Astrocyte of the cerebellum (primary cell): ENCODE measurements around the gene SLC6A20.

Experiments used
- DNase-seq: peaks from one replicate; pipeline ENCODE4 v3.0.0-alpha.2; 2011; ENCODE audit warnings: low read depth
- H3K4me3 ChIP-seq: 2 replicates; pipeline ENCODE4 v1.5.1; 2011; ENCODE audit warnings: mild to moderate bottlenecking, low read depth, low read length, moderate library complexity
- CTCF ChIP-seq: IDR thresholded peaks from 2 replicates; pipeline ENCODE4 v1.5.1; 2012; ENCODE audit warnings: low read length, low read depth, moderate library complexity, mild to moderate bottlenecking; ENCODE audit errors: missing control alignments
- in situ Hi-C: cut with HindIII; loops from 2 replicates; pipeline ENCODE4 v1.10.0; 2017; ENCODE audit warnings: low sequenced_read_pairs

SLC6A20 gene

DNA sequence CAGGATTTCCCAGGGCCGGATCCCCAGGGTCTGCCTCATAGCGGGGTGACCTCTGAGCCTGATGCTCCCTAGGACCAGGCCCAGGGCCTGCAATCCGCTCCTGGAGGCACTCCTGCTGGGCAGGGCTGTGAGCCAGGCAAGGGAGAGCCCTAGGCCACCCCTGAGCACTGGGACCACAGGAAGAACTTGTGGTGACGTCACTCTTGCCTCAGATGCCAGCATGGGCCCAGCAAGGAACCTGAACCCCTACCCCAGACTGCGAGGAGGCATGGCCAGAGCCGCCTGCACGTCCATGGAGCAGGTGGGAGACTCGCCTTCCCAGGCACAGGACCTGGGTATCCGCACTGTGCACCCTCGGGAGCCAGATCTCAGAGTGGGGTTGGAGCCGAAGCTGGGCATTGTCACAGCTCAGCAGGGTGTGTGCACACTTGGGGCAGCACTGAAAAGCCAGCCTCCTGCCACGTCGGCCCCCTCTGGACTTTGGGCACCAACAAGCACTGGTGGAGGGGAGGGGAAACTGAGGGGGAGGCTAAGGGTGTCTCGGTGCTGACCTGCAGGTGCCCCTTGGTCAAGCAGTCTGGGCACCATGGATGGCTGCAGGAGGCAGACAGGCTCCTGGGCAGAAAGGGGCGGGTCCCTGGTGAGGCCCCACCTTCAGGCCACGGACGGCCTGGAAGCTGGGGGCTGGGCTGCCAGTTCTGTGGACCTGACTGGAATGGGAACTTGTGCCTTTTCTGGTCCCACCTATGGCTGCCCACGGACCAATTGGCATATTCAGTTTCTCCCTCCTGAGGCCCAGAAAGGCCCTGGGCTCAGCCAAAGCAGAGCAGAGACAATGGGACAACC, 49.3 kb downstream of the SLC6A20 start:
- in situ Hi-C loops = no loop called here
- TF ChIP-seq CTCF = no peak
- no peak overlapping the region for H3K4me3 ChIP-seq
- no peak for DNase-seq

GRCh38 chr3:45746165-45746776, 50.1 kb downstream of the SLC6A20 start:
- DNase-seq = no peak
- H3K4me3 ChIP-seq = no peak overlapping the region
- TF ChIP-seq CTCF = no peak
- in situ Hi-C loops = no loop called here

DNA sequence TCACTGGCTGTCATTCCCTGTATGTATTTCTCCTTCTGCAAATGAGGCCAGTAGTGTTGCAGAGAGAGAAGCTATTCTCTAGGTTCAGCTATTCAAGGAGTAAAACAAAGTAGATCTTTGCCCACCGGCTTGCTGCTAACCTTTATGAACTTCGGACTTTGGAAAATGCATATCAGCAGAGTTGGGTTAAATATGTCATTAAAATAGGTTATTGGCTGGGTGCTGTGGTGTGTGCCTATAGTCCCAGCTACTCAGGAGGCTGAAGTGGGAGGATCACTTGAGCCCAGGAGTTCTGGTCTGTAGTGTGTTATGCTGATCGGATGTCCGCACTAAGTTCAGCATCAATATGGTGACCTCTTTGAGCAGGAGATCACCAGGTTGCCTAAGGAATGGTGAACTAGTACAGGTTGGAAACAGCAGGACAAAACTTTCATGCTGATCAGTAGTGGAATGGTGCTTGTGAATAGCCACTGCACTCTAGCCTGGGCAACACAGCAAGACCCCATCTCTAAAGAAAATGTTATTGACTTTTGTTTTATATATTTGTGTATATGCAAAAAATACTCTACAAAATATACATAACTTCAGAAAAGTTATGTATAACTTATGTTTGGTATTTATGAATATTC, 53.8 kb downstream of the SLC6A20 start:
- in situ Hi-C loops = no loop called here
- H3K4me3 ChIP-seq = no peak overlapping the region
- DNase-seq = no peak
- TF ChIP-seq CTCF = no peak

GRCh38 chr3:45741742-45742460, 54.4 kb downstream of the SLC6A20 start:
- no peak for TF ChIP-seq CTCF
- in situ Hi-C loops = no loop called here
- H3K4me3 ChIP-seq = no peak overlapping the region
- no peak for DNase-seq

DNA sequence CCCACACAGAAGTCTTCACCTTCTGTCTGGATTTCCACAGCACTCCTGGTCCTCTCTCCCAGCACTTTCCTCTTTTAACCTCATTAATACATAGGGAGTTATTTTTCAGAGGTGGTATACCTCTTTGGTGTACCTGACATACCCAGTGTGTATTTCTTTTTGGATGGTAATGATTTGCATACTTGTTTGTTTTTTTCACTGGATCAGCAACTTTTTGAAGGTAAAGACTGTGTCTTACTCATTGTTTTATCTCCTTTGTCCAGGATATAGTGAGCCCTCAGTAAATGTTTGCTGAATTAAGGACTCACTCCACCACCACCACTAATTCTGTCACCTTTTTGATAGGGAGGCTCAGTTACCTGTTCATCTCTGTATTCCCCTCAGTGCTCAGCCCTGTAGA, 55.1 kb downstream of the SLC6A20 start:
- no peak overlapping the region for H3K4me3 ChIP-seq
- in situ Hi-C loops = no loop called here
- no peak for TF ChIP-seq CTCF
- no peak for DNase-seq

DNA sequence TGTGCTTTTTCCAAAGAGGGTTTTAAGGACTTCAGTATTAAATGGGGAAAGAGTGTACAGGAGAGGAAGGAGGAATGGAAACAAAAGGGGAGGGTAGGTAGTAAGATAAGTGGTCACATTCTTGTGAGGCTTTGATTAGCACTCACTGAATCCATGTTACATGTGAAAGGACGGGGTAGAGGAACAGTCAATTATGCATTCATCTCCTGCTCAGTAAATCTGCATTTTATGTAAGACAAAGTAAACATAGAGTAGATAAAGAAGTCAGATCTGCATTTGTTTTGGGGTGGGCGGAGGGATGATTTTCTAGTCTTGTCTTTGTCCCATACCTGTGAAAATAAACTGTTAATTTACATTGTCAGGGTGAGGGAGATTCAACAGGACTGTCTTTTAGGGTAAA, 56.3 kb downstream of the SLC6A20 start:
- in situ Hi-C loops = no loop called here
- no peak overlapping the region for H3K4me3 ChIP-seq
- no peak for DNase-seq
- no peak for TF ChIP-seq CTCF
